ENCODE data around the gene ZNF135.

The ZNF135 gene

GRCh38 chr19:58040751-58041525 is 18.1 kb upstream of the ZNF135 start:
- H3K27ac Mint-ChIP-seq, result no peak overlapping the region
- no peaks in the 10 kb centered on the region for H3K4me1 Mint-ChIP-seq
- no peak overlapping the region for H3K4me3 Mint-ChIP-seq
- ATAC-seq, result no peak
- DNase-seq (ENCODE audit: low spot score in 2 of 2), result no peak
- peaks cover 15% of the 10 kb centered on the region for H3K9me3 Mint-ChIP-seq
- H3K36me3 Mint-ChIP-seq, result no peaks in the 10 kb centered on the region

- no peak overlapping the region for H3K27ac Mint-ChIP-seq
- H3K9me3 Mint-ChIP-seq, result peaks cover 19% of the 10 kb centered on the region
- ATAC-seq (no peak), DNase-seq (ENCODE audit: low spot score in 2 of 2) (no peak)
- H3K4me3 Mint-ChIP-seq, result no peak overlapping the region
- no peaks in the 10 kb centered on the region for H3K4me1 Mint-ChIP-seq
- H3K36me3 Mint-ChIP-seq, result no peaks in the 10 kb centered on the region
These were observed 16.4 kb upstream of the ZNF135 start for GRCh38 chr19:58042495-58043340.

- H3K4me3 Mint-ChIP-seq, result no peak overlapping the region
- H3K4me1 Mint-ChIP-seq, result no peaks in the 10 kb centered on the region
- no peaks in the 10 kb centered on the region for H3K36me3 Mint-ChIP-seq
- peaks cover 20% of the 10 kb centered on the region for H3K9me3 Mint-ChIP-seq
- H3K27ac Mint-ChIP-seq, result no peak overlapping the region
- no peak for ATAC-seq
- DNase-seq (ENCODE audit: low spot score in 2 of 2), result no peak
These were observed 14.7 kb upstream of the ZNF135 start for GRCh38 chr19:58044391-58044790.

GRCh38 chr19:58044886-58045285 is 14.2 kb upstream of the ZNF135 start:
- Mint-ChIP-seq H3K4me1 (no peaks in the 10 kb centered on the region), H3K27ac (no peak overlapping the region), H3K4me3 (no peak overlapping the region), H3K36me3 (no peaks in the 10 kb centered on the region), H3K9me3 (peaks cover 23% of the 10 kb centered on the region)
- ATAC-seq, result no peak
- DNase-seq (ENCODE audit: low spot score in 2 of 2), result no peak

- ATAC-seq, result no peak
- H3K9me3 Mint-ChIP-seq, result peaks cover 24% of the 10 kb centered on the region
- no peak overlapping the region for H3K4me3 Mint-ChIP-seq
- DNase-seq (ENCODE audit: low spot score in 2 of 2), result no peak
- no peak overlapping the region for H3K27ac Mint-ChIP-seq
- no peaks in the 10 kb centered on the region for H3K4me1 Mint-ChIP-seq
- no peaks in the 10 kb centered on the region for H3K36me3 Mint-ChIP-seq
These were observed 13.6 kb upstream of the ZNF135 start for GRCh38 chr19:58045411-58046050.

GRCh38 chr19:58046856-58047255 is 12.2 kb upstream of the ZNF135 start:
- H3K27ac Mint-ChIP-seq, result no peak overlapping the region
- no peak overlapping the region for H3K4me3 Mint-ChIP-seq
- ATAC-seq (no peak), DNase-seq (ENCODE audit: low spot score in 2 of 2) (no peak)
- H3K36me3 Mint-ChIP-seq, result no peaks in the 10 kb centered on the region
- H3K9me3 Mint-ChIP-seq, result peaks cover 25% of the 10 kb centered on the region
- no peaks in the 10 kb centered on the region for H3K4me1 Mint-ChIP-seq

- H3K4me3 Mint-ChIP-seq, result no peak overlapping the region
- ATAC-seq, result no peak
- H3K9me3 Mint-ChIP-seq, result peaks cover 25% of the 10 kb centered on the region
- DNase-seq (ENCODE audit: low spot score in 2 of 2), result no peak
- H3K27ac Mint-ChIP-seq, result no peak overlapping the region
- H3K36me3 Mint-ChIP-seq, result no peaks in the 10 kb centered on the region
- no peaks in the 10 kb centered on the region for H3K4me1 Mint-ChIP-seq
These were observed 11.4 kb upstream of the ZNF135 start for GRCh38 chr19:58047672-58048071.

- H3K4me1 Mint-ChIP-seq, result peaks cover 11% of the 10 kb centered on the region
- H3K27ac Mint-ChIP-seq, result no peak overlapping the region
- H3K4me3 Mint-ChIP-seq, result no peak overlapping the region
- ATAC-seq (no peak), DNase-seq (ENCODE audit: low spot score in 2 of 2) (no peak)
- no peaks in the 10 kb centered on the region for H3K36me3 Mint-ChIP-seq
- peaks cover 30% of the 10 kb centered on the region for H3K9me3 Mint-ChIP-seq
These were observed 6.8 kb upstream of the ZNF135 start for GRCh38 chr19:58052256-58052655.

- no peaks in the 10 kb centered on the region for H3K36me3 Mint-ChIP-seq
- no peak overlapping the region for H3K27ac Mint-ChIP-seq
- no peak for ATAC-seq
- H3K4me1 Mint-ChIP-seq, result peaks cover 11% of the 10 kb centered on the region
- H3K9me3 Mint-ChIP-seq, result peaks cover 29% of the 10 kb centered on the region
- no peak overlapping the region for H3K4me3 Mint-ChIP-seq
- DNase-seq (ENCODE audit: low spot score in 2 of 2), result no peak
These were observed 5.5 kb upstream of the ZNF135 start for GRCh38 chr19:58053480-58054156.

- Mint-ChIP-seq H3K27ac (no peak overlapping the region), H3K9me3 (peaks cover 21% of the 10 kb centered on the region), H3K4me1 (peaks cover 11% of the 10 kb centered on the region), H3K4me3 (no peak overlapping the region), H3K36me3 (no peaks in the 10 kb centered on the region)
- no peak for DNase-seq (ENCODE audit: low spot score in 2 of 2)
- ATAC-seq, result no peak
These were observed 3.9 kb upstream of the ZNF135 start for GRCh38 chr19:58054901-58055874.

GRCh38 chr19:58056261-58056660 is 2.8 kb upstream of the ZNF135 start:
- no peak for DNase-seq (ENCODE audit: low spot score in 2 of 2)
- H3K36me3 Mint-ChIP-seq, result no peaks in the 10 kb centered on the region
- peaks cover 21% of the 10 kb centered on the region for H3K9me3 Mint-ChIP-seq
- H3K4me3 Mint-ChIP-seq, result no peak overlapping the region
- no peak overlapping the region for H3K27ac Mint-ChIP-seq
- ATAC-seq, result no peak
- peaks cover 11% of the 10 kb centered on the region for H3K4me1 Mint-ChIP-seq

- Mint-ChIP-seq H3K4me1 (peaks cover 11% of the 10 kb centered on the region), H3K27ac (no peak overlapping the region), H3K9me3 (peaks cover 17% of the 10 kb centered on the region), H3K36me3 (no peaks in the 10 kb centered on the region), H3K4me3 (no peak overlapping the region)
- DNase-seq (ENCODE audit: low spot score in 2 of 2), result no peak
- no peak for ATAC-seq
These were observed 2.2 kb upstream of the ZNF135 start for GRCh38 chr19:58056861-58057260.

- no peak for DNase-seq (ENCODE audit: low spot score in 2 of 2)
- H3K4me1 Mint-ChIP-seq, result peaks cover 11% of the 10 kb centered on the region
- no peak overlapping the region for H3K27ac Mint-ChIP-seq
- ATAC-seq, result no peak
- peaks cover 16% of the 10 kb centered on the region for H3K9me3 Mint-ChIP-seq
- H3K4me3 Mint-ChIP-seq, result peak overlapping the region; percentile 30
- no peaks in the 10 kb centered on the region for H3K36me3 Mint-ChIP-seq
These were observed 615 bp upstream of the ZNF135 start for GRCh38 chr19:58058467-58058866.

GRCh38 chr19:58059671-58060078 is 593 bp downstream of the ZNF135 start:
- H3K27ac Mint-ChIP-seq, result no peak overlapping the region
- H3K36me3 Mint-ChIP-seq, result no peaks in the 10 kb centered on the region

More at GRCh38 chr19:58059671-58060078, 593 bp downstream of the ZNF135 start:
- no peak for DNase-seq (ENCODE audit: low spot score in 2 of 2)
- peaks cover 11% of the 10 kb centered on the region for H3K4me1 Mint-ChIP-seq
- H3K4me3 Mint-ChIP-seq, result no peak overlapping the region
- peaks cover 20% of the 10 kb centered on the region for H3K9me3 Mint-ChIP-seq
- no peak for ATAC-seq
